Kasumi-1 (cell line): ENCODE measurements around the gene LIPK.

Source experiments
- DNase-seq, 2 experiments: peaks; one replicate each; lab custom pipeline; 2025; lab: John Stamatoyannopoulos, UW

The LIPK gene

DNA sequence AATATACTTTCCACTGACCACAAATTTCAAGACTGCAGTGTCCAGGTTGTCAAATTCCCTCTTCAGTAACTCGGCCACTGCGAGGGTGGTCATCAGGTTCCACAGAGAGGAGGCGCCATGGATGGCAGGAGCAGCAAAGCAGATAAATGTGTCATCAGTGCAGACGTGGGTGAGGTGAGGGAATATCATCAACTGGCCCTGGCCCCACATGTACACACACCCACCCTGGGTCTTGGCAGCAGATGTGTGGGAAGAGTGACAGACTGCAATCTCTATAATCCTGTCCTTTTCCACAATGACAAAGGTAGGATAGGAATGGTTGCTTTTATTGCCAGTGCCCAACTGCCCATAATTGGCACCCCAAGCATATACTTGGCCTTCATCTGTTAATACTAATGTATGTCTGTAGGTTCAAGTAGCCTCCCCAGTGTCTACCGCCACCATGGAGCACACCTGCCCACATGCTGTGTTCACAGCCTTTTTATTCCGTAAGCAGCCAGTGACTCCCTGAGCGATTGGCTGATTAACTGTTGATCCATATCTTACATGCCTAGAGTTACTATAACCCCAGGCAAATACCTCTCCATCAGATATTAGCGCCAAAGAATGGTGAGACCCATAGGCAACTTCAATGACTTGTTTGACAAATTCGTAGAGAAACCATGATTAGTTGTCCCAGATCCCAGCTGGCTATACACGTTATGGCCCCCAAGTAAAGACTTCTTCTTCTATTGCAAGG lies 80.2 kb downstream of the LIPK start:
- DNase-seq = no peak

DNA sequence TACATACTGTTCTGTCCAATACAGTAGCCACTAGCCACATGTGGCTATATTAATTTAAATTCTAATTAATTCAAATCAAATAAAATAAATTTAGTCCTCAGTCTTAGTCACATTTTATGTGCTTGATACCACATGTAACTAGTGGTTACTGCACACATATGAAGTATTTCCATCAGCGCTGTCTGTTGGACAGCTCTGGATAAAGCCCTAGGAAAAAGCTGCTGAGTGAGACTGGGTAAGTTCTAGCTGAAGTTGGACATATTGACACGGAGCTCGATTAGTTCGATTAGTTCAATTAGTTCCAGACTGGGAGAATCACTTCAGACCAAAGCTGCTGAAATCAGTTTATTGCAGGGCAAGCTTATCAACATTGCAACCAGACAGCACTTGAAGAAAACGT lies 81.4 kb downstream of the LIPK start:
- DNase-seq = no peak

DNA sequence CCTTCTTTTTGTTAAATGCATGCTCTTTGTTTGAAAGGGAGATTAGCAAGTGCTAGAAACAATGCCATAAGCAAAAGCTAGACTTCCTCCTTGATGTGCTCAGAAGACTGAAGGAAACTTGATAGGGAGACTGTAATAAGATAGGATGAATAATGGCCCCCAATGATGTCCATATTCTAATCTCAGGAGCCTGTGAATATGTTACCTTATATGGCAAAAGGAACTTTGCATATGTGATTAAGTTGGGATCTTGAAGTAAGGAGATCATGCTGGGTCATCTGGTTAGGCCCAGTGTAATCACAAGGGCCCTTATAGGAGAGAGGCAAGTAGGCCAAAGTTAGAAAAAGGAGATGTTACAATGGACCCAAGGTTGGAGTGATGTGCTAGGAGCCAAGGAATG lies 82.9 kb downstream of the LIPK start:
- no peak for DNase-seq

DNA sequence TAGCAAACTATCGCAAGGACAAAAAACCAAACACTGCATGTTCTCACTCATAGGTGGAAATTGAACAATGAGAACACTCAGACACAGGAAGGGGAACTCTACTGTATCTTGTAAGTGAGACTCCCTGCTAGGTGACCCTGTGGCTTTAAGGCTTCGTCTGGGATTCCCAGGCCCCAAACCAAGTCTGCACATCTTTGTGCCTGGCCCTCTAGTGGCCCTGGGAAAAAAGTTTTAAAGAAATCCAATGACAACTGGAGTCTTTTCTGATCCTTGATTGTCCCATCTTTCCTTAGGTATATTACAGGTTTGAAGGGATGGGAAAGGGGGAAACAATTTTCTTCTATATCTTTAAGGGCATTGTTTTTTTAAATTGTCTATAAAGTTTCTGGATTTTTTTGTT lies 85.9 kb downstream of the LIPK start:
- DNase-seq = peak; percentile 69 to 75

DNA sequence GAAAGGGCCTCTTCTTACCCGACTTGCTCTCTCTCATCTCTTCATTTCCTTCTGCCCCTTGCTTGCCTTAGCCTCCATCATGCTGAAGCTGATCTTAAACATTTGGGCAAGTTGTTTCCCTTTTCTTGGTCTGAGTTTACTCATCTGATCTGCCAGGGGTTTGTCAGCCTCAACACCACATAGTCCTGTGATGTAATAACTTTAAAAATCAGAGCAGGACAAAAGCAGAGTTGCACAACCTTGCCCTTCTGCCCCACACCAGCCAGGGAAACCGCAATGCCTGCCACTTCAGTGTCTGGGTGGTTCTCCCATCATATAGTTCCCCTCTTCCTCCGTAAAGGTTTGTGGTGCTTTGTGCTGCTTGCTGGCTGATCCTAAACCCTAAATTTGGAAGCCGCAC lies 86.6 kb downstream of the LIPK start:
- DNase-seq = peak; percentile 43 to 53

DNA sequence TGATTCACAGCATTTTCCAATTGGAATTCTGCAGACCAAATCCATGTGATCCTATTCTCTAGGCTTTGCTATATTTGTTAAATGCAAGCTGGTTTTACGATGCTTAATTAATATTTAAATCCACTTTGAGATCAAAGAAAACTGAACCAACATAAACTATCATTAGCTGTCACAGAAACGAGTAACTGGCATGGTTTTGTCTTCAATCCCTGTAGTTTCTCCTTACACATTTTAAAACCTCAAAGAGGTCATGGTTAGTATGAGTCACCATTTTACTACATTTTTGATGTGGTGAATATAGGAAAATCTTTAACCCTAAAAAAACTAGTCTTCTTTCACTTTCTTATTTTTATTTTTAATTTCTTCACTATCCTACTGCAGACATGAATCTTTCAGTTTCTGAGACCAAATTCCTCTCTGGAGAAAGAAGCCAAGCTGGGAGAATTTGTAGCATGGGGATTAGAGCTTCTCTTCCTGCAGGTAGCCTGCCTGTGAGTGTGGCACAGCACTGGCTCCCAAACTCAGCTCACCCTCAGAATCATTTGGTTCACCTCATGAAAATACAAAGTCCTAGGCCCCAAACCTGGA lies 87.8 kb downstream of the LIPK start:
- peak; percentile 22 to 31 for DNase-seq

DNA sequence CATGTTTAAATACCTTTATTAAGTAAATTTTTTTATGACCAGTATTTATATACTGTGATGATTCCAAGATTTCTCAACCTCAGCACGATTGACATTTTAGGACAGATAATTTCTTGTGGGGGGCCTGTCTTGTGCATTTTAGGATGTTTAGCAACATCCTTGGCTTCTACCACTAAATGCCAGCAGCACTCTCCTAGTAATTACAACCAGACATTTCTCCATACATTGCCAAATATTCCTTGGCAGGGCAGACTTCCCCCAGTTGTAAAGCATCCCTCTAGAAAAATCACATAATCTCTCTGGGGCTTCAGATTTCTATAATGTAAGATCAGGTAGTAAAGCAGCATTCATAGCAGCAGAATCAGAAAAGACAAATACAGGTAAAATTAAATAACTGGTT lies 88.7 kb downstream of the LIPK start:
- DNase-seq = no peak

DNA sequence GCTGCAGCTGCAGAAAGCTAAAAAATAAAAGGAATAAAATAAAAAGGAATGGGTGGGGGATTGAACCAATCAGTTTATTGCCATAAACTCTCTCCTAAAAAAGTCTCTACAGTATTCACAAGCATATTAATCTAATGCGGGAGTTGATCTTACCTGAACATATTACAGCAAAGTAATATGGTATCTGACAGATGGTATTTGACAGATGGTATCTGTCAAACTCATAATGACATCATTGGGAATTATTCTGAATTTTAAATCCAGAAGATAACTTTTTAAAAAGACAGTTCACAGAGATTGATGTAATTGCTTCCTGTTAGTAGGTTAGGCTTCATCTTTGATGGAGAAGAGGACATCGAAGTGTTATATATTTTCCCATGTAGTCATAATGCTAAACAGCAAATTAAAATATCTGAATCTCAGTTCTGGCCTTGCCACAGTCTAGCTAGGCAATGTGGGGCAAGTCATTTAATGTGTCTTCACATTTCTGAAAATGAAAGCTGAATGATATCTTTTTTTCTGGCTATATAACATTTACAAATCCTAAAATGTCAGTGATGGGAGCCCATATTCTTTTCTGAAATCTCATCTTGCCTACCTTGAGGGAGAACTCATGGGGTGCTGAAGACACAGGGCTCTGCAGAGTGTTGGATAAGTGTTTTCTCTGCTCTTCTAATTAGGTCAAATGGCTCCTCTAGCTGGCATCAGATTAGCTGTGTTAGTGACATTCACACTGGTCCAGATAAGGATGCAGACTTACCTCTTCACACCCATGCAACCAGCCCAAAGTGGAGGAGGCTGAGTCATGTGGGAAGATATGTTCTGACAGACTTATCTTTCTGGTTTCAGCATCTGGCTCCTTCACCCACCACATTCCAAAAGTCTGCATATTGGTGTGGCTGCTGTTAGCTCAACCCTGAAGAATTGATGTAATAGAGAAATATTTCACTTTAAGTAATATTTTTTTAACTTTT lies 94.4 kb downstream of the LIPK start:
- DNase-seq = no peak
